ENCODE results near the gene ZNF511.
A peak's percentile ranks its signal among the peaks of the same experiment; 100 is the strongest.

The ZNF511 gene

DNA sequence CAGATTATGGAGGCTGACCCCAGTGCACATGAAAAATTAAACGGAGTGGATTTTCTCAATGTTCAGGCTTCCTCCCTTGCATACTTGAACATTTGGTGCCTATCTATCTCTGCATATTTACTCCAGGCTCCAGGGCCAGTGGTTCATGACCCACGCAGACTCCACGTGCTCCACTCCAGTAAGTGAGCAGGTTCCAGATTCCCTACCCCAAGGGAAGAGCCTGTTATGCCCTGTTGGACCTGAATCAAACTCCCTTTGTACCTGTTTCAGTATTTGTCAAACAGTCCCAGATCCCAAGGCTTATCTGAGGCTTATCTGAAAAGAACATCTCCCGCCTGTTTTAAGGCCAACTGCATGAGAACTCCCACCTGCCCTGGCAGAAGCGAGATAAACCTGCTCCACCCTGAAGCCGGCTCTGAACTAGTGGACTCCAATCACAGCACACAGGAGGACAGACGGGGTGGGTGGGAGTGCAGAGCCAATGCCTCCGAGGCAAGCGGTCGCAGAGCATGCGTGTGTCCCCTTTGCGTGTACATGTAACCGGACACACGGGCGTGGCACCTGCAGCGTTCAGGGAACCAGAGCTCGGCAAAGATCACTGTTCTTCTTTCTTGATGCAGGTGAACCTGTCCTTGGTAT lies 51.4 kb downstream of the ZNF511 start:
- Mint-ChIP-seq H3K27ac (peak overlapping the region; percentile 57), H3K4me3 (no peak overlapping the region), H3K36me3 (peaks cover 25 to 28% of the 10 kb centered on the region in 2 donors), H3K9me3 (no peaks in the 10 kb centered on the region), H3K4me1 (peaks cover 24 to 41% of the 10 kb centered on the region in 2 donors), H3K27me3 (no peaks in the 10 kb centered on the region)
- DNase-seq = no peak
- no peak for ATAC-seq (replicated peaks)

DNA sequence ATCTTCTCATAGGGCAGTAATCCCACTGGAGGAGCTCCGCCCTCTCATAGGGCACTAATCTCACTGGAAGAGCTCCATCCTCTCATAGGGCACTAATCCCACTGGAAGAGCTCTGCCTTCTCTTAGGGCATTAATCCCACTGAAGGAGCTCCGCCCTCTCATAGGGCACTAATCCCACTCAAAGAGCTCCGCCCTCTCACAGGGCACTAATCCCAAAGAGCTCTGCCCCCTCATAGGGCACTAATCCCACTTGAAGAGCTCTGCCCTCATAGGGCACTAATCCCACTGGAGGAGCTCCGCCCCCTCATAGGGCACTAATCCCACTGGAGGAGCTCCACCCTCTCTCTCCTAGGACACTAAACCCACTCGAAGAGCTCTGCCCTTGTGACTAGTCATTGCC lies 52.5 kb downstream of the ZNF511 start:
- Mint-ChIP-seq H3K4me3 (peak overlapping the region; percentile 64), H3K4me1 (peaks cover 21 to 33% of the 10 kb centered on the region in 2 donors), H3K9me3 (no peaks in the 10 kb centered on the region), H3K36me3 (peaks cover 26 to 27% of the 10 kb centered on the region in 2 donors), H3K27me3 (no peaks in the 10 kb centered on the region), H3K27ac (peak overlapping the region; percentile 84)
- ATAC-seq (replicated peaks) (no peak), DNase-seq (no peak)

DNA sequence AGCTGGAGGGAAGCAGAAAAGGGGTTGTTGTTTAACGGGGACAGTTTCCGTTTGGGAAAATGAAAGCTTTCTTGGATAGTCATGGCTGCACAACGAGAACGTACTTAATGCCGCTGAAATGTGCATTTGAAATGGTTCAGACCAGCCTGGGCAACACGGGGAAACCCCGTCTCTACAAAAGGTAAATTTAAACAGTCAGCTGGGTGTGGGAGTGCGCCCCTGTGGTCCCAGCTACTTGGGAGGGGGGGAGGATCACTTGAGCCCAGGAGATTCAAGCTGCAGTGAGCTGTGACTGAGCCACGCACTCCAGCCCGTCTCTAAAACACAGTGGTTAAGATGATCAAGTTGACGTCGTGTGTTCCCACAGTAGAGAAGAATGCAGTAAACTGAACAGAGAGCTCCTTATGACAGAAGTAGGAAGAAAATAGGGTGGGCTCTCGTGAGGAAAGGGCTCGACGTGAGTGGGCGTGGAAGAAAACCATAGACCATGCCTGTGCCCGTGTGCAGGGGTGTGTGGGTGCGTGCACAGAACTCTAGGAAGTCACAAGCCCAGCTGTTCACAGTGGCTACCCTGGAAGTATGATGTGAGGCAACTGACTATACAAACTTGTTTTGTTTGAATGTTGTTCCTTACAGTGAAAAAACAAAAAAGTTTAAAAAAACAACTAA lies 53.2 kb downstream of the ZNF511 start:
- Mint-ChIP-seq H3K4me1 (peaks cover 21 to 30% of the 10 kb centered on the region in 2 donors), H3K27me3 (no peaks in the 10 kb centered on the region), H3K9me3 (no peaks in the 10 kb centered on the region), H3K4me3 (peak overlapping the region; percentile 64), H3K27ac (peak overlapping the region; percentile 84), H3K36me3 (peaks cover 25 to 27% of the 10 kb centered on the region in 2 donors)
- ATAC-seq (replicated peaks) = peak; percentile 53 to 54
- DNase-seq = peak; percentile 39
